ENCODE measurements around the gene ABHD3.

DNA sequence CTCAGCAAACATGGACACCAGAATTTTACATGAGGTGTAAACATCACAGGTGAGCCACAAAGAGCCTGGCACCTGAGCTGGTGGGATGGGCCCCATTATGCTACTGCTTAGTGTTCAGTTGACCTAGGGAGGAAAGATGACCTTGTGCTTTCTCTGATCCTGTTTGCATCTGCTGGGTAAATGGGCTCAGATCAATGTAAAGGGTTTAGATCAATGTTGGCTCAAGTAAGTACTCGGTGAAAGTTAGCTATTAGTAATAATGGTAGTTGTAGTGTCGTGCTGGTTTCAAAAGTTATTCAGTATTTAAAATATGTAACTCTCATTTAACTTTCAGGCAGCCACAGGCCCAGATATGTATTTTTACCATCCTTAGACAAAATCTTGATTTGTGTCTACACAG, 19.8 kb downstream of the ABHD3 start:
- TF ChIP-seq, protein P1, sequence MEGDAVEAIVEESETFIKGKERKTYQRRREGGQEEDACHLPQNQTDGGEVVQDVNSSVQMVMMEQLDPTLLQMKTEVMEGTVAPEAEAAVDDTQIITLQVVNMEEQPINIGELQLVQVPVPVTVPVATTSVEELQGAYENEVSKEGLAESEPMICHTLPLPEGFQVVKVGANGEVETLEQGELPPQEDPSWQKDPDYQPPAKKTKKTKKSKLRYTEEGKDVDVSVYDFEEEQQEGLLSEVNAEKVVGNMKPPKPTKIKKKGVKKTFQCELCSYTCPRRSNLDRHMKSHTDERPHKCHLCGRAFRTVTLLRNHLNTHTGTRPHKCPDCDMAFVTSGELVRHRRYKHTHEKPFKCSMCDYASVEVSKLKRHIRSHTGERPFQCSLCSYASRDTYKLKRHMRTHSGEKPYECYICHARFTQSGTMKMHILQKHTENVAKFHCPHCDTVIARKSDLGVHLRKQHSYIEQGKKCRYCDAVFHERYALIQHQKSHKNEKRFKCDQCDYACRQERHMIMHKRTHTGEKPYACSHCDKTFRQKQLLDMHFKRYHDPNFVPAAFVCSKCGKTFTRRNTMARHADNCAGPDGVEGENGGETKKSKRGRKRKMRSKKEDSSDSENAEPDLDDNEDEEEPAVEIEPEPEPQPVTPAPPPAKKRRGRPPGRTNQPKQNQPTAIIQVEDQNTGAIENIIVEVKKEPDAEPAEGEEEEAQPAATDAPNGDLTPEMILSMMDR (IDR thresholded peaks at IDR 0.05), result no peak
- TF ChIP-seq POLR2A (IDR thresholded peaks at IDR 0.05), result no peak
